HG03469 (cell line): Measurements from ENCODE around the gene MAD2L1.
"Not testable (repeated sequence)": the region's sequence is repeated elsewhere in the genome, so short reads cannot be mapped to it uniquely, and the experiment has no call there.

Source experiments
- ATAC-seq: cut with Tn5 transposase; IDR thresholded peaks from one replicate; pipeline ENCODE4 v1.9.1; 2021; ENCODE audit warnings: mild to moderate bottlenecking, moderate library complexity, moderate number of reproducible peaks; ENCODE audit not compliant: unreplicated experiment

Gene MAD2L1

DNA sequence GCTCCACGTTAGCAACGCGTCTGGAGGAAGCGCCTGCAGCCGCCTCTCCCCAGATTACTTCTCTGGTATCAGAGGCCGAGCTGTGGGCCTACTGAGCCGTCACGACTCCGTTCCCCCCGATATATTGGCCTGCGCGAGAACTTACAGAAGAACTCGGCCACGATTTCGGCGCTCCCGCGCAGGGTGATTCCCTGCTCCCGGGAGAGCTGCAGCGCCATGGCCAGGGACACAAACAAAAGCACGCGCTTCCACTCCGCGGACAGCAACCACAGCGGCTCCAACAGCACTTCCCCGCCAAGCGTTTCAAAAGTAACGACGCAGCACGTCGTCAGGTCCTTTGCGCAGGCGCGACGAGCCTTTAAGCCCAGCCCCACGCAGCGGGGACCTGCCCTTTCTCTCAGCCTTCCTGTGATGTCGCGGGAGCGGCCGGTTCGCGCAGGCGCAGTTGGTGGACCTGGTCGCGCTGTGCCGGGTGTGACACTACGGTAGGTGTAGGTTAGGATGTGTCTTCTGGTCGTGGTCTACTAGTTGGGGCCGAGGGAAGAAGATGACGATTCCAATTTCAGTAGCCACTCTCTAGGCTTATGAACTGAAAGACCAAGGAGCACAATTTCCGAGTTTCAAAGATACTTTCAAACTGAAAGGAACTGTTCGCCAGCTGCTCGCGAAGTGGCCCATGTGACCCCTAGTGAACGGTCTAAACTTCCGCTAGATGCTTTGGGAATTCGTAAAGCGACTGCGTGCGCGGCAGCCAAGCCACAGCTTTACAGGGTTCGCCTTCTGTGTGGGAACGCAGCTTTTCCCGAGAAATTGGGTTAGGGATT, at the start of gene MAD2L1:
TSS of gene MAD2L1 (minus strand) at position 332 of the 824 bp plus-strand sequence. CDS start at position 218, 114 bp downstream.
- ATAC-seq: peak; percentile 80

DNA sequence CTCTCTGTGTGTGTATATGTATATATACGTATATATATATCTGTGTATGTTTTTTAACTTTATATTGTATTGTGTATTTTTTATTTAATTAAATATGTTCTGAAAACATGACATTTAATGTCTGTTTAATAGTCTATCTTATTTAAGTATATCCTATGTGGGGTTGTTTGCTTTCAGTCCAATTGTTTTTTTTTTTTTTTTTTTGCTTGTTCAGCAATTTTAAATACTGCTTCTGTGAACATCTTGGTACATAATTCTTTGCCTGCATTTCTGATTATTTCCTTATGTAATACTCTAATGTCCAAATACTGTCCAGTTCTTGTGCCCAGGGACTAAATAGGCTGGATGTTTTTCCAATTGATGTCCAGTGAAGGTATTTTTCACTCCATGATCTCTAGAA, 45.1 kb upstream of the MAD2L1 start:
- ATAC-seq: no peak

DNA sequence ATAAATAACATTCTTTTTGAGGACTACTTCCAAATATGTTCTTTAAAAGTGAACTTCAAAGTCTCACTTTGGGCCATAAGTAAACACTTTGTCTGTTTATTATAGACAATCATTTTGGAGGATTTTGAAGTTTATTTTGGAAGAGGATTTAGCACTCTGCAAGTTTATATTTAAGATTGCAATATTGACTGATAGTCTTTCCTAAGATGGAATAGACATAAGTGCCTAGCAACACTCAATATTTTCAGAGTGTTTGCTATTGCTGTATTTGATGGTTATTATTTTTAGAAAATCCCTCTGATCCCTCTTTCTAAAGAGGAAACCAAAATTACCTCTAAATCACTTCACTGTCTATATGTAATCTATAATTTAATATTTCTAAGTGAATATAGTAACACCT, 42.8 kb upstream of the MAD2L1 start:
- ATAC-seq: no peak

DNA sequence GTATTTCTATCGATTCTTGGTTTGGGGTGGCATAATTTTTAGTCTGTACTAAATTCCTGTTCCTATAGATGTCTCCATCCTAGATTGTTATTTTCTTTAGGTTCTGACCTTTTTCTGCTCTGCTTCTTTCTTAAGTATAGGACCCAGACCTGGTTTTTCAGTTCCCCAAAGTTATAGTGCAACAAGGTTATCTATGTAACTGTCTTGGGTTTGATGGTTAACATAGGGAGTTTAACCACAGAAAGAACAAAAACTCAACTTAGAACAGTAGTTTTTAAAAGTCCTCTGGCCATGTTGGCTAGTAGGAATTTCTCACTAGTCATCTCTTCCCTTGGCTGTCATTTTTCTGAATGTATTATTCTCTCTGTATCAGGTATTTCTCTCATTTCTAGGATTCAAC, 38.8 kb upstream of the MAD2L1 start:
- ATAC-seq: peak; percentile 90

DNA sequence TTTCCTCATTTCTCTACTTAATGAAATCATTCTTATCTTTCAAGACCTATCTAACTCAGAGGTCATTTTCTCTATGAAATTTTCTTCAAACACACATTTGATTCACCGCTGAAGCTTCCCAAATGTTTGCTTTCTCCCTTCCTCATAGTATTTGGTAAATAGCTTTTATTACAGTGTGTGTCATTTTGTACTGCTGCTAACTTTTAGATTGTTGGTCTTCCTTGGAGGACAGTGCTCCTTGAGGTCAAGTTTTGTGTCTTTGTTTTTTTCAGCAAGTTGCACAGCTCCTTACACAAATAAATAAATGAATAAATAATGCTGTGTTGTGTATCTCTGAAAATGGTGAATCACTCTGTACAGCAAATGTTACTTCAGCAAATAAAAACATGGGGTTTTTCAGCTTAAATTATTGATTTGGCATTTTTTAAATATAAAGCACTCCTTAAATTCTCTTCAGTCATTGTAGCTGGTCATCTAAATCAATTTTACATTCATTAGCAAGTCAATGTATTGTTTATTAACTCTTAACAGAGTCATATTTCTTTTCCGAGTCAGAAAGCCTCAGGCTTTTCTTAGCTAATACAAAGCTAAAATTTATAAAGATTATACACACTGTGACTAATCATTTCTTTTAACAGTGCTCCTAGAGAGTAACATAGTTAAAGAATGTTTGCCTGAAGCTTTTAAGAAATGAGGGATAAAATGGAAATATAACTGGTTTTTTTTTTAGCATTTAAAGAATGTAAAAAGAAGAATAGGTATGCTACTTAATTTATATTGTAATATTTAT, 30.1 kb upstream of the MAD2L1 start:
- ATAC-seq: no peak

DNA sequence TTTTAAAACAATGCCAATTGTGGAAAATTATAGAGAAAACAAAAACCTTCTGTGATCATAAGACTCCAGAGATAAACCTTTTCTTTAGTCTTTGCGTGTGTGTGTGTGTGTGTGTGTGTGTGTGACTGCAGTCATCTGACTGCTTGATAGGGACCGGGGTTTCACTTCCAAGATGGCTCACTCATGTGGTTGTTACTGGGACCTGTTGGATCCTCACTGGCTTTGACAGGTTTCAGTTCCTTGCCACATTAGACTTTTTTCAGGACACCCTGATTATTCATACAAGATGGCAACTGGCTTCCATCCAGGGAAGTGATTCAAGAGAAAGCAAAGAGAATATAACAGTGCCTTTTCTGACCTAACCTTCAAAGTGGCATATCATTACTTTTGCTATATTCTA, 21.9 kb upstream of the MAD2L1 start:
- ATAC-seq: no peak

GRCh38 chr4:120088066-120088465, 21.4 kb upstream of the MAD2L1 start:
- ATAC-seq: not testable (repeated sequence)

- ATAC-seq: no peak
Measured at GRCh38 chr4:120085705-120086104, 19.1 kb upstream of the MAD2L1 start.

GRCh38 chr4:120084327-120084726, 17.7 kb upstream of the MAD2L1 start:
- ATAC-seq: no peak

DNA sequence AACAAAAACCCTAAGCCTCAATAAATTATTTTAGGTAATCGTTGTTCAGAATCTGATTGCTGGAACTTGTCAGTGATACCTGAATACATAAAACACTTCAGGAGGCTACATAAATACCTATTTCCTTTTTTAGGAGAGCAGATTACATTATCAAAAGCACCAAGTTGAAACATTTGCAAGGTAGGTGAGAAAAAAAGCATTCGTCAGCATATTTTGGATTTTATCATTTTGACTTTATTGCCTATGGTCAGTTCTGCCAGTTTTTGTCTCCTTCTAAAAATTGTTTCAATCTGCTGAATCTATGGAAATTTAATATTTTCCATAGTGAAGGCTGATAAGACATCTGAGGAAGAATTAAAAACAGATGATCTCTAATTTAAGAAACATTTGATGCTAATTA, 16.5 kb upstream of the MAD2L1 start:
- no peak for ATAC-seq

GRCh38 chr4:120082251-120082650, 15.6 kb upstream of the MAD2L1 start:
- no peak for ATAC-seq

DNA sequence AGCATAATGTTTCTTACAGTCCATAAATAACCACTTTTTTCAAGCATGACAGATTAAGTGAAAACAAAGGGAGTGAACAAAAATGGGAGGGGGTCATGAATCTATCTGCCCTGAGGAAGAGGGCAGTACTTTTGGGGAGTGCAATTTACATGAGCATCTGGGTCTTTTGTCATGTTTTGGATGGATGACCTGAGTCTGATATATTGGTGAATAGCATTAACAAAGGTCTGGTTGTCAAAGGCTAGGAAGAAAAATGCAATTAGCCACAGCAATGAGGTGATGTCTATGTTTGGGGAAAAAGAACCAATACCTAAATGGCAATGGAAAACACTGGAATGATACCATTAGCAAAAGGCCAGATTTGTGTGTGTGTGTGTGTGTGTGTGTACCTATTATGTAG, 15.1 kb upstream of the MAD2L1 start:
- no peak for ATAC-seq

GRCh38 chr4:120080533-120080932, 13.9 kb upstream of the MAD2L1 start:
- ATAC-seq: no peak

GRCh38 chr4:120079839-120080520, 13.3 kb upstream of the MAD2L1 start:
- no peak for ATAC-seq

DNA sequence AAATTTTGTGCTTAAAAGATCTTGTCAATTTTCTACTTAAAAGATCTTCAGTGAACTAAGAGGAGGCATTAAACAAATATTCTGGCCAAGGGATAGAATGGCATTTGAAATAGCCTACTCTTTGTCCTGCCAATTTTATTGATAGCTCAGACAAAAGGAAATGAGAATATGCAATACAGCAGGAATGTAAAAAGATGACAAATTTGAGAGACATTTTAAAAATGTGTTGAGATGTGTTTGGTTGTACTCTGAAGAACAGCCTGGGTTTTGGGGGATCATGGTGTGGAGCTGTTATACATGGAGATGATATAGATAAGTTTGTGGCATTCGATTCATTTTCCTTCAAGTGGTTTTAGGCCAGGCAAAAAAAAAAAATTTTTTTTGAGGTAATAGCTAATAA, 11.6 kb upstream of the MAD2L1 start:
- ATAC-seq: no peak

- ATAC-seq: peak; percentile 20
Measured at GRCh38 chr4:120071192-120071795, 4.6 kb upstream of the MAD2L1 start.

- no peak for ATAC-seq
Measured at GRCh38 chr4:120070196-120070595, 3.5 kb upstream of the MAD2L1 start.

DNA sequence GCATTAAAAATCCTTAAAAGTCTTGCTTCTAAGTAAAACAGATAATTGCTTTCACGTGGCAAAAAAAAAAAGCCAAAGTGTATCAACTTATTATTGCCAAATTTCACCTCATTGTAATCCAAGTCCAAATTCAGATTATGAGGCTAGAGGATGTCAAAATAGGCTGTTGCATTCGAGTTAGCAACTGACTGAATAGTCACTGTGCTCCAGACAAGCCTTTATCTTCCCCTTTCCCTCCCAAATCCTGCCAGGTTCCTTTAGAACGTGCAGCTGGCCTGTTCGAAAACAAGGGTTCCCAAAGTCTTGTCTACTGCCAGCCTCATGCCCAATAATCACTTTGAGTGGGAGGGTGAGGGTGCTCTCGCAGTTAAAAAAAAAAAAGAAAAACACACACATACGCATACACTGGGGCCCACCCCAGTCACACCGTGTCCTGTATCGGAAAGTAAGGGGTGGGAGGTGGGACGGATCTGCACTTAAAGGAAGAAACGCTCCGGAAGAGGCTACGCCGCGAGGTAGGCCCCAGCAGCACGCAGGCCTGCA, 603 bp downstream of the MAD2L1 start:
- ATAC-seq: peak; percentile 36

DNA sequence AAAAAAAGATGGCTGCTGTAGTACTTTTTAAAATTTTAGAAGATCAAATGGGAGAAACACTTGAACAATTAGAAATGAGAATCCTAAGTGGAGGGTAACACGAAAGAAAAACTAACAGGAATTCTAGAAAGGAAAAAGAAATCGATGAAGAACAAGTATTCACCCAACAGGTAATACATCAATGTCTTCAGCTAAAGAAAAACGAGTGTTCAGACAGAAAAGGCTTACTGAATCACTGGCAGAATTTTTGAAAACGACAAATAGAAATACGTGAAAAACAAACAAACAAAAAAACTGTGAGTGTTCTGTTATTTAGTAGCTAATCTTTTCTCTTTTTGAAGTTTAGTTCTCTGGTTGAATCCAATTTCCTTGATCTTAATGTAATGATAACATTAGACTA, 1.8 kb downstream of the MAD2L1 start:
- no peak for ATAC-seq

DNA sequence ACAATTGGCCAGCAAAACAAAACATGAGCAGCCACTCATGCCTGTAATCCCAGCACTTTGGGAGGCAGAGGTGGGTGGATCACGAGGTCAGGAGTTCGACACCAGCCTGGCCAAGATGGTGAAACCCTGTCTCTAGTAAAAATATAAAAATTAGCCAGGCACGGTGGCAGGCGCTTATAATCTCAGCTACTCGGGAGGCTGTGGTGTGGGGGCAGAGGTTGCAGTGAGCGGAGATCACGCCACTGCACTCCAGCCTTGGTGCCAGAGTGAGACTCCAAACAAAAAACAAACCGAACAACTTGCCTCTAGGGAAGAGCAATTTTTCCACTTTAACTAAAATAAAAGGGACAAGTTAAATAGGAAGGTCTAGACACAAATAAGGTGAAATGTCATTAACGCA, 2.9 kb downstream of the MAD2L1 start:
- not testable (repeated sequence) for ATAC-seq

DNA sequence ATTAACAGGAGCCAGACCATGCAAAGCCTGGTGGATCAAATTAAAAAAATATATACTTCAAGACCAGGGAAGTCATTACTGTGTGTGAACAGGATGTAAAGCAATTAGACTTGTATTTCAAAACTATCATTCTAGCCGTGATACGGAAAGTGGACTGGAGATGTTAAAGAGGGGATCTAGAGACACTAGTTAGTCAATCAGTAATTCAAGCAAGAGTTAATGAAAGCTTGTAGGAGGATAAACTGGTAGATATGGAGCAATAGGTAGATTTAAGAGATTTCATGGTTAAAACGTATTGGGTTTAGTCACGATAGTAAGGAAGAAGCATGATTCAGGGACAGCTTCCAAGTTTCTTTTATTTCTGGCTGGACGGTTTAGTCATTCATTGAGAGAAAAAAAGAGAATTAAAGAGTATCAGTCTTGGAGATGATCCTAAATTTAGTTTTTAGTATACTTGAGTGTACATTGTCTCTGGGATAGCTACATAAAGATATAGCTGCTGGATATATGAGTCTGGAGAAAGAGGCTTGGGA, 3.9 kb downstream of the MAD2L1 start:
- no peak for ATAC-seq
